ENCODE measurements around the gene FOXR1.
"Not testable (repeated sequence)": the region's sequence is repeated elsewhere in the genome, so short reads cannot be mapped to it uniquely, and the experiment has no call there.

FOXR1 gene

GRCh38 chr11:118998388-118998717 is 26.8 kb downstream of the FOXR1 start:
- DNase-seq = no peak

DNA sequence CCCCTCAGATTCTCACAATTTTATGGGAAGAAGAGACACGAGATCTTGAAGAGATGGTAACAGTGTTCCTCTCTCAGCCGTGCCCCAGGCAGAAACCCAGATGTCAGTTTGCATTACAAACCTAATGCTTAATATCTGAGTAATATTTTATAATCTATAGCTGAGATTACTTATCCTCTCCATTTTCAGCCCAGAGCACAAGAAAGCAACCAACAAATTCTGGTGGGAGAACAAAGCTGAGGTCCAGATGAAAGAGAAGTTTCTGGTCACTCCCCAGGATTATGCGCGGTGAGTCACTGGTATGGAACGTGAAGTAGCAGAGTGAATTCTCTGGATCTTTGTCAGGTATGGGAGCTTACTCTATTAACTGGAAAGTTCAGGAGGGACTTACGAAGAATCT is 27.3 kb downstream of the FOXR1 start:
- DNase-seq = no peak

GRCh38 chr11:119000906-119001305 is 29.3 kb downstream of the FOXR1 start:
- no peak for DNase-seq

DNA sequence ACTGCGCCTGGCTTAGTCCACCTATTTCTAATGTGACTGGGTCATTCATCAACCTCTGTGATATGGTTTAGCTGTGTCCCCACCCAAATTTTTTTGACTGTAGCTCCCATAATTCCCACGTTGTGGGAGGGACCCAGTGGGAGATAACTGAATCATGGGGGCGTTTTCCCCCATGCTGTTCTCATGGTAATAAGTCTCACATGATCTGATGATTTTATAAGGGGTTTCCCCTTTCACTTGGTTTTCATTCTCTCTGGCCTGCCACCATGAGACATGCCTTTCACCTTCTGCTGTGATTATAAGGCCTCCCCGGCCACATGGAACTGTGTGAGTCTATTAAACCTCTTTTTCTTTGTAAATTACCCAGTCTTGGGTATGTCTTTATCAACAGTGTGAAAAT is 35.1 kb downstream of the FOXR1 start:
- no peak for DNase-seq

DNA sequence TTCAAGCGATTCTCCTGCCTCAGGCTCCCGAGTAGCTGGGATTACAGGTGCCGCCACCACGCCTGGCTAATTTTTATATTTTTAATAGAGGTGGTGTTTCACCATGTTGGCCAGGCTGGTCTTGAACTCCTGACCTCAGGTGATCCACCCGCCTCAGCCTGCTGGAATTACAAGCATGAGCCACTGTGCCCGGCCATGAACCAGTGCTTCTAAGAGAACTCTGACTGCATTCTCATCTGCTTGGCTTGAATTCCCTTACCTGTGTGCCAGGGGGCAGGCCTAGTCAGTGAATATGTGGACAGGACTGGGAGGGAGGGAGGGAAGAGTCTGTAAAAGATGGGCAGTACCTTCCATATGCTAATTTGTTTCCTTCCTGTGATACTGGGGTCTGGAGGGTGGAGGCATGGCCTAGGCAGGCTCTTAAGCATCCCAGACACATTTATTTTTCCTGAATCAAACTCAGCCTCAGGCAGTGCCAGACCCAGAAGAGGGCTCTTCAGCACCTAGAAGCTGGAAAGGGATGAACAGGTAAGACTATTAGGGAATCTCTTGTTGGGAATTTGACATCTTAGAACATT is 40.0 kb downstream of the FOXR1 start:
- no peak for DNase-seq

DNA sequence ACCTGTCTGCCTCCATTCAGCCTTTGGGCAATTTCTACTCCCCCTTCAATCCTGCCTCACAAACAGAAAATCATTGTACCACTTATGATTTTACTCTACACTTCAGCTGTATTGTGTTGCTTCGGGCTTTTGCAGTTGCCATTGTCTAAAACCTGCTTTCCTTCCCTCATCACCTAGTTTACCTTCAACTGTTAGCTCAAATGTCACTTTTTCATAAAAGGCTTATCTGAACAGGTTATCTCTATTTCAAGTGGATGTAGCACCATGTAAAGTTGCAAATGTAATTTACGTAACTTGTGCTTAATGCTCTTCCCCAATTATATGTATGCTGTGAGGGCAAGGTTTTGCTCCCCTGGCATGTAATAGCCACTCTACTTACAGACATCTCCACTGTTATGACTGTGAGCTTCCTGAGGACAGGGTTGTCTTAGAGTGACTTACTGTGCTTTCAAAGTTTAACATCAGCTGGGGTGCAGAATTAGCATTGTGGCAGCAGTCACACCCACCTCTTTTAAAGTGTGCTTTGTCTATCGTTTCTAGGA is 41.1 kb downstream of the FOXR1 start:
- DNase-seq = no peak

DNA sequence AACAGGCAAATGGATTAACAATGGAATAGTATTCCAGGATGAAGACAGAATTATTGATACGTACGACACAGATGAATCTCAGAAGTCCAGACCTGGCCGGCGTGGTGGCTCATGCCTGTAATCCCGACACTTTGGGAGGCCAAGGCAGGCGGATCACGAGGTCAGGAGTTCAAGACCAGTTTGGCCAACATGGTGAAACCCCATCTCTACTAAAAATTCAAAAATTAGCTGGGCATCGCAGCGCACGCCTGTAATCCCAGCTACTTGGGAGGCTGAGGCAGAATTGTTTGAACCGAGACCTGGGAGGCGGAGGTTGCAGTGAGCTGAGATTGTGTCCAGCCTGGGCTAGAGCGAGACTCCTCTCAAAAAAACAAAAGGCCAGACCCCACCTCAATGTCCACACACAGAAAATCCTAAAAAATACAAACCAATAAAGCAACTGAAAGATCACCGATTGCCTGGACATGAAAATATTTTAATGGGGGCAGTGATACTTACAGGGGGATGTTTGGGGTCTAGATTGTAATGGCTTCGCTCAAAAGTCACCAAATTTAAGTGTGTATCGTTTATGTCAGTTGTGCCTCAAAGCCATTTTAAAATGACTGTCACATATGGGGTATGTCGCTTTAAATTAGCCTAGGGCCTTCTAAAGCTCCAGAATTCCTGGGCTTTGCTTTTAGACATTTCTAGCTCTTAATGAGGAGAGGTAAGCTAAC is 42.8 kb downstream of the FOXR1 start:
- DNase-seq = no peak

DNA sequence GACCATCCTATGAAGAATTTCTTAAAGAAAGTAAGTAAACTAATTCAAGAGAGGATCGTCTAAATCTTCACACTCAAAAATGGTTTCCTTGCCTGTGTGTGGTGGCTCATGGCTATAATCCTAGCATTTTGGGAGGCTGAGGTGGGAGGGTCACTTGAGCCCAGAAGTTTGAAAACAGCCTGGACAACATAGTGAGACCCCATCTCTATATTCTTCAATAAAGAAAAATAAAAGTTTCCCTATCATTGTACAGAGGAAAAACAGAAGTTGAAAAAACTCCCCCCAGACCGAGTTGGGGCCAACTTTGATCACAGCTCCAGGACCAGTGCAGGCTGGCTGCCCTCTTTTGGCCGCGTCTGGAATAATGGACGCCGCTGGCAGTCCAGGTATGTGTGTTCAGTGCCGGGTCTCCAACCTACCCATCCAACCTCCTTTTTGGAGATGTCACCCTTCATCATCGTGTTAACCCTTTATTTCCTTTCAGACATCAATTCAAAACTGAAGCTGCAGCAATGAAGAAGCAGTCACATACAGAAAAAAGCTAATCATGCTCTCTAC is 43.6 kb downstream of the FOXR1 start:
- no peak for DNase-seq

- DNase-seq = no peak
Measured at GRCh38 chr11:119016216-119017009, 44.9 kb downstream of the FOXR1 start.

DNA sequence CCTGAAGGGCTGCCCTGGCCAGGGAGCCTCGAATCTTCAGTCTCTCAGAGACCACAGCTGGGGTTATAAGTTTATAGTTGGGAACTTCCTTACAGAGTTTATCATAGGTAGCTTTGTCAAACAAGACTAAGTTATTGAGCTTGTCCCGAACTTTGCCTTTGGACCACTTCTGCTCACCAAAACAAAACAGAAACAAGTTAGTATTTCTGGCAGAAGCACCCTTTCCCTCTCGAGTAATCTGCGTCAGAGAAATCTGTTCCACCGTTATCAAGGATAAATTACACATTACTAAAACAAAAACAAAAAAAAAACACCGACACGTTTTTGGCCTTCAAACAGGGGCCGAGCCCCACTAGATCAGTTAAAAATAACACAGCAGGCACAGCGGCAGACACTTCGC is 45.8 kb downstream of the FOXR1 start:
- not testable (repeated sequence) for DNase-seq

DNA sequence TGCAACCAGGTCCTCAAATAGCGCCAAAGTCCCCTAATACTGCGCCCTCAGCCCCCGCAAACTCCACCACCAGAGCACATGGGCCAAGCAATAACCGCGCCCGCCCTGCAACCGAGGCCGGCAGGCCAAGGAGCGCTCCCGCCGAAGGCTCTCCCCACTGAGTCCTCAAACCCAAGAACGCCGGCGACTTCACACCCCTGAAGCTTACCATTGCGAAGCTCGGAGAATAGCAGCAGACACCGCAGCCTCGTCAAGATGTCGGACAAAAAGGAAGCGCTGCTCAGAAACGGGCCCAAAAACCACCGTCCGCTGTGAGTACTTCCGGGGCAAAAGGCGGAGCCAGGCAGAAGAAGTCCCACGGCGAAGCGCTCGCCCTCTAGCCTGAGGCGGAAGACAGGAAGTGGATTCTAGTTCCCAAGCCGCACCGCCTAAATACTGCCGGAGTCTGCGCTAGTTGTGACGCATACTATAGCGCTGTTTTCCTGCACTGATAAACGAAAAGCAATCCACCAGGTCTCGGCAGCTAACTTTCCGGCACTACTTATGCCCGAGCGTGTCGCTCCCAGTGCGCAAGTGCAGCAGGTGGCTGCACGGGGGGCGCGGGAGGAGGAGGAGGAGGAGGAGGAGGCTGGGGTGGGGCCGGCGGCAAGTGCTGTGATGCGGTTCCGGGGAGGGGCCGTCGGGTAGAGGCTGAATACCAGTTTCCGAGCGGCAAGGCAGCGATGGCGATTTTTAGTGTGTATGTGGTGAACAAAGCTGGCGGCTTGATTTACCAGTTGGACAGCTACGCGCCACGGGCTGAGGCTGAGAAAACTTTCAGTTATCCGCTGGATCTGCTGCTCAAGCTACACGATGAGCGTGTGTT is 46.7 kb downstream of the FOXR1 start, which contains the start of the genes RPS25 and TRAPPC4:
RPS25 (minus strand) TSS at position 270 of the 865 bp plus-strand sequence; CDS start at position 211, 59 bp downstream.
TRAPPC4 (plus strand) TSS at position 693 of the 865 bp plus-strand sequence; CDS start at position 723, 30 bp downstream.
- DNase-seq = peak; percentile 99

- DNase-seq = no peak
Measured at GRCh38 chr11:119019996-119020395, 48.4 kb downstream of the FOXR1 start.

GRCh38 chr11:119021631-119022030 is 50.1 kb downstream of the FOXR1 start:
- no peak for DNase-seq

DNA sequence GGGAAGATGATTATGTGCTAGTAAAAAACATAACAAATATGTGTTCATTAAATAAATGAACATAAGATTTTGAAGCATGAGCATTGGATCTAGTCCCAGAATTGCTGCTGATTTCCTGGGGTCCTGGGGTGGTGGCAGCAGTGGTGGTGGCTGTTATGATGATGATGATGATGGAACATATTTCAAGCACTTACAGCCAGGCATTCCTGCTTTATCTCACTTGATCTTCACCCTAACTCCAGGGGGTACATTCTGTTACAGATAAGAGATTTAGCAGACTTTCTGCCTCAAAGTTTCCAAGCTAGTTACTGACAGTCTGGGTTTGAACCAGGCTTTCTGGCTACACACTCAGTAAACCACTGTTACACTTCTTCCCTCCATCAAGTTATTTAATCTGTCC is 52.2 kb downstream of the FOXR1 start:
- no peak for DNase-seq

- DNase-seq = no peak
Measured at GRCh38 chr11:119024430-119025098, 53.0 kb downstream of the FOXR1 start.

GRCh38 chr11:119025099-119025473 is 53.5 kb downstream of the FOXR1 start:
- no peak for DNase-seq

DNA sequence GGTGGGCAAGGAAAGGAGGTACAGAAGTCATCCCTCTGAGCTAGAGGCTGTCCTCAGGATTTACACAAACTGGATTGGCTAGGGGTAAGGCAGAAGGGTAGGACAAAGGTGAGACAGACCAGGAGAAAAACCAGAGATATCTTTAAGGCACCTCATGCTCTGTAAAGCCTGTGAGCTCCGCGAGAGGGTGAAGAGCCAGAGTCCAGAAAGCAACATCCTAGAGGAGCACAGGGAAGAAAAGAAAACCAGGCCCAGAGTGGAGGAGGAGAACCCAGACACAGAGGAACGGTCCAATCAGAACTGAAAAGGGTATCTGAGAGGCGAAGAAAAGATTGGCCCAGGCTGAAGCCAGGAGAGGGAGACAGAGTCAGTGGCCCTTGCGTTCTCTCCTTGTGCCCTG is 54.0 kb downstream of the FOXR1 start:
- DNase-seq = no peak

GRCh38 chr11:119025978-119026766 is 54.6 kb downstream of the FOXR1 start:
- no peak for DNase-seq

DNA sequence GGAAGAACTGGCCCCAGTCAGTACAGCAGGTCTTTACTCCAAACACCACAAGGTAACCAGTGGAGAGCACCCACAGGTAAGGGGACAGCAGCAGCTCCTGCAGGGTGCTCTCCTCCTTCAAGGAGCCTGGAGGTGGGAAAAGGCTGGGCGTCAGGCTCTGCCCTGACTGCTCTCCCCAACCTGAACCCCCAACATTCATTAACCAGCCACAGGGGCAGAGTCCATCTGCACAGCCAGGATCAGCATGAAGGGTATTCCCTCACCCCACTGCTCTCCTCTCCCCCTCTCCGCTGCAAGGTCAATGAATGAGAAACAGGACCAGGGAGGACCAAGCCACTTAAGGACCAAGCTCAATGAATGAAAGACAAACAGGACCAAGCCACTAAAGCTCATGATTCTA is 55.4 kb downstream of the FOXR1 start:
- DNase-seq = no peak

DNA sequence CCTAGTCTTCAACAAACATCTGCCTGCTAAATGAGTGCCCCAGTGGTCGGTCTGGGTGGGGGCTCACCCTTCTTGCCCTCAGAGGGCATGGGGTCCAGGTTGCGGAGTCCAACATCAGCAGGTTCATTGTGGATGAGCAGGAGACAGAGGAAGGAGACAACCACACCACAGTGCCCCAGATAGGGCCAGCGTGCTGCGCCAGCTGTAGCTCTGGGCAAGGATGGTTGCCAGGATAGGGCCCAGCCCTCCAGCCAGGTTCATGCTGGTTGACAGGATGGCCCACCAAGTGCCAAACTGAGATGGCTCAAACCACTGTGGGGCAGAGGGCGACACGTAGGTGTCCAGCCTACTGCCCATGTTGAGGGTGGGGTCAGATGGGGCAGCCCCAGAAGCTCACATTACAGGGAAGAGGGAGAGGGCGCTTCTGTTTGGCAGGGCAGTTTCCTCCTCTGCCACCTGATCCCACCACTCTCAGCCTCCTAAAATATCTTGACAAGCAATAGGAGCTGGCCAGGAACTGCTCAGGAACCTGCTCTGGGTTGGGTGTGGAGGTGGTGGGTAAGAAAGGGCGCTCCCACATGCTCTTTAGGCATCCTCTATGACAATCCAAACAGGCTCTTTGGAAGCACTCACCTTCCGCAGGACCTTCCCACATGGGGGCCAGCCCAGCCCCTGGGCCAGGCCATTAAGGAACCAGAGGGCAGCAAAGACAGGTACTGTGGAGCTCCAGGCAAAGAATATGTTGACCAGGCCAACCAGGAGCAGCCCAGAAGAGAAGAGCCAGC is 56.2 kb downstream of the FOXR1 start:
- no peak for DNase-seq
